Naive thymus-derived CD8-positive, alpha-beta T cell (primary cell): ENCODE results near the gene NME7. TPM values are rescaled to one million over a fixed set of nuclear protein-coding genes. Genes with fewer than 3 reads are reported as not detected.

Source experiments
- ATAC-seq, 2 donors: fragments of 150-1000 bp; cut with Tn5 transposase in 1 of 2; sonication (Bioruptor Pico), chemical (Tn5 transposase) in 1 of 2; 1 replicate in 1 of 2; 2 replicates in 1 of 2; pipeline ENCODE4 v1.10.0; 2021; ENCODE audit warnings: mild to moderate bottlenecking in 2 of 2, moderate library complexity in 2 of 2
- POLR2A ChIA-PET: fragments of 350-600 bp; sonication (Branson Sonifier 250); formaldehyde crosslinking; loops from one replicate; lab custom pipeline; 2021; ENCODE audit warnings: antibody characterized with exemption; lab: Charles Lee
- DNase-seq, 10 donors: peaks; one replicate each; pipeline versions ENCODE4 v3.0.0 to v3.0.0-alpha.2; 2020 to 2022
- H3K27ac Mint-ChIP-seq, 10 donors: one replicate each; pipeline ENCODE4 v1.8.0; 2020 to 2022; ENCODE audit warnings: mild to moderate bottlenecking in 10 of 10, mixed read lengths in 10 of 10, moderate library complexity in 4 of 10, inconsistent platforms in 1 of 10
- H3K27me3 Mint-ChIP-seq, 5 donors: one replicate each; pipeline ENCODE4 v1.8.0; 2021 to 2022; ENCODE audit warnings: mixed read lengths in 5 of 5
- H3K36me3 Mint-ChIP-seq, 3 donors: one replicate each; pipeline ENCODE4 v1.8.0; 2020 to 2022; ENCODE audit warnings: mixed read lengths in 3 of 3, mild to moderate bottlenecking in 2 of 3, inconsistent platforms in 1 of 3
- H3K4me1 Mint-ChIP-seq, 4 donors: one replicate each; pipeline ENCODE4 v1.8.0; 2021 to 2022; ENCODE audit warnings: mixed read lengths in 4 of 4
- H3K4me3 Mint-ChIP-seq, 10 donors: one replicate each; pipeline ENCODE4 v1.8.0; 2020 to 2022; ENCODE audit warnings: mild to moderate bottlenecking in 10 of 10, mixed read lengths in 10 of 10, moderate library complexity in 6 of 10, inconsistent platforms in 1 of 10
- H3K9me3 Mint-ChIP-seq, 9 donors: one replicate each; pipeline ENCODE4 v1.8.0; 2020 to 2022; ENCODE audit warnings: mixed read lengths in 9 of 9, mild to moderate bottlenecking in 3 of 9, inconsistent platforms in 1 of 9, moderate library complexity in 1 of 9
- polyA plus RNA-seq, 3 donors: library from polyadenylated mRNA; unstranded; fragments of 300-500 nt; fragmentation: Illumina TruSeq; gene quantifications; one replicate each; pipeline ENCODE4 v1.2.3, GENCODE V29; 2021
- total RNA-seq, 8 experiments: library from RNA in 2 of 8; stranded (reverse) in 2 of 8; gene quantifications; one replicate each; pipeline ENCODE4 v1.2.3 and lab custom pipeline; 2021 to 2026

Gene NME7
- total and polyA plus RNA-seq, 5 experiments from 2014 or later: 13.2 to 29.9 (median 18.0) TPM

DNA sequence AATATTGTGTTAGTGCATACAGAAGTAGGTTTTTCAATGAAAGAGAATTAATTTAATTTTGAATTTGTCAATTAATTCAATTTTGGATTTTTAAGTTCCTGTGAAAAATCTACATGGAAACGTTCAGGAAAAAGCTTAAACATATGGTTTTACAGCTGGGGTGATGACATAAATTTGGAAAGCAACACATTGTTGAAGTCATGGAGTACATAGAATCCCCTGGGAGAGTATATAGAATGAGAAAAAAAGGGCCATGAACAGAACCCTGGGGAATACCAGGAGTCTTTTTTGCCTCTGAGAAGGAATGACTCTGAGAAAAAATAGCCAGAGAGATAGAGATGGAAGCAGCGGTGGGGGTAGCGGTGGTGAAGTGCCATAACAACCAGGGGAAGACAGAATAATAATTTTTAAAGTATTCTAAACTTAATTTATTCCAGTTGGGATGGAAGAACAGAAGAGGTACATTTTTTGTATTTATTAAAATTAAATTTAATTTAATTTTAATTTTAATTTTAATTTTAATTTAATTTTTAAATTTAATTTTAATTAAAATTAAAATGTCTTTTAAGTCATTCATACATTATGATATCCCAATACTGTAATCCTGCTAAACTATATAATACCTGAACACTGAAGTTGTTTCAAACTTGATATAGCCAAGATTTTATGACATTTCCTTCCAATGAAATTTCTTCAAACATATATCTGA is 48.9 kb downstream of the NME7 start:
- no peak overlapping the region for H3K27ac Mint-ChIP-seq
- no peaks in the 10 kb centered on the region for H3K27me3 Mint-ChIP-seq
- ATAC-seq (no peak), DNase-seq (no peak)
- POLR2A ChIA-PET: no interaction called here
- peaks cover 0 to 18% (median 17%) of the 10 kb centered on the region in 3 donors for H3K36me3 Mint-ChIP-seq
- no peak overlapping the region for H3K4me3 Mint-ChIP-seq
- no peaks in the 10 kb centered on the region for H3K4me1 Mint-ChIP-seq
- no peaks in the 10 kb centered on the region for H3K9me3 Mint-ChIP-seq

DNA sequence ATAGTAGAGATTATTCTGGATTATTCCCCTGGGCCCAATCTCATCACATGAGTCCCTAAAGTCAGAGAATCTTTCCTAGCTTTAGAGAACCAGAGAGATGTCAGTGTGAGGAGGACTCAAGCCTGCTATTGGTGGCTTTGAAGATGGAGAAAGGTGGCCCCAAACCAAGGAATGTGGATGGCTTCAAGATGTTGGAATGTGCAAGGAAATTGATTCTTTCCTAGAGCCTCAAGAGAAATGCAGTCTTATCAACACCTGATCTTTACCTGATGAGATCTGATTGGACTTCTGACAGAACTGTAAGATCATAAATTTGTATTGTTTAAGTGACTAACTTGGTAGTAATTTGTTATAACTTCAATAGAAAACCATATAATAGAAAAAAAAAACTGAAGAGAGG is 51.0 kb downstream of the NME7 start:
- H3K9me3 Mint-ChIP-seq: no peaks in the 10 kb centered on the region

DNA sequence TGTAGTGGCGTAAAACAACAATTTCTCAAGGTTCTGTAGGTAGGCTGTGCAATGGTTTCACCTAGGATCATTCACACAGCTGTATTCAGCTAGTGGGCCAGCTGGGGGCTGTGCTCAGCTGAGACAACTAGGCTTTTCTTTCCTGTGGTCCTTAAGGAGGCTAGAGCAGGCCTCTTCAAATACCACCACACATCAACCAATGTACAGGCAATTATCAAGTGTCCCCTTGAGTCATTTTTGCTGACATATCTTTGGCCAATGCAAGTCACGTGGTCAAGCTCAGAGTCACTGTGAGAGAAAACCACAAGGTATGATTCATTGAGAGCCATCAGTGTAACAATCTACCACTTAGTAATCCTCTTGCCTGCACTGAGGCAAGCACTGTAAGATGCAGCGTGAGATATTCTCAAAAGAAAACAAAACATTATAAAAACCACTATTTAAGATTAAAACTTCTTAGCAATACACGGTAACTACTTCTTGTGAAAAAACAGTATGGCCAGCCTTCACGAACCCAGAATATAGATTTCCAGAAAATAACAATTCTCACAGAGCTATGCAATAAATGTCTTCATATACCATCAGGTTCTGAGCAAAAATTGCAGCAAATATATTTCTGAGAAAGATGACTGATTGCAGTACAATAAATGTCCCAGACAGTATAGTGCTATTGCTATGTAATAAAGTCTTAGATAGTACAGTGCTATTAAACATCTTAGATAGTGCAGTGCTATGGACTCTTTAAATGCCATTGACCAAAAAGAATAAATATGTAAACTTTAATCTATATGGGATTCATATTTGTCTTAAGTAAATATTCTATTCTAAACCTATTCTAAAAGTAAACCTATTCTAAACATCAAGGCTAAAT is 55.3 kb downstream of the NME7 start:
- Mint-ChIP-seq H3K27ac (peak overlapping the region in 3 of 10 donors; percentile 10 to 42 (median 10)), H3K27me3 (no peaks in the 10 kb centered on the region), H3K4me3 (no peak overlapping the region), H3K4me1 (peaks cover 2 to 21% (median 7%) of the 10 kb centered on the region in 4 donors), H3K36me3 (peaks cover 1 to 20% (median 12%) of the 10 kb centered on the region in 3 donors), H3K9me3 (no peaks in the 10 kb centered on the region)
- peak; percentile 29 to 44 for ATAC-seq
- DNase-seq: peak in 2 of 10 donors; percentile 5 to 30
- POLR2A ChIA-PET: no interaction called here

More for the DNA sequence above, 51.0 kb downstream of the NME7 start:
- H3K4me1 Mint-ChIP-seq: peaks cover 0 to 9% (median 1%) of the 10 kb centered on the region in 4 donors
- DNase-seq: no peak
- POLR2A ChIA-PET: no interaction called here
- H3K4me3 Mint-ChIP-seq: no peak overlapping the region
- H3K36me3 Mint-ChIP-seq: peaks cover 0 to 14% (median 8%) of the 10 kb centered on the region in 3 donors
- ATAC-seq: no peak
- H3K27ac Mint-ChIP-seq: peak overlapping the region in 1 of 10 donors; percentile 36
- H3K27me3 Mint-ChIP-seq: no peaks in the 10 kb centered on the region

DNA sequence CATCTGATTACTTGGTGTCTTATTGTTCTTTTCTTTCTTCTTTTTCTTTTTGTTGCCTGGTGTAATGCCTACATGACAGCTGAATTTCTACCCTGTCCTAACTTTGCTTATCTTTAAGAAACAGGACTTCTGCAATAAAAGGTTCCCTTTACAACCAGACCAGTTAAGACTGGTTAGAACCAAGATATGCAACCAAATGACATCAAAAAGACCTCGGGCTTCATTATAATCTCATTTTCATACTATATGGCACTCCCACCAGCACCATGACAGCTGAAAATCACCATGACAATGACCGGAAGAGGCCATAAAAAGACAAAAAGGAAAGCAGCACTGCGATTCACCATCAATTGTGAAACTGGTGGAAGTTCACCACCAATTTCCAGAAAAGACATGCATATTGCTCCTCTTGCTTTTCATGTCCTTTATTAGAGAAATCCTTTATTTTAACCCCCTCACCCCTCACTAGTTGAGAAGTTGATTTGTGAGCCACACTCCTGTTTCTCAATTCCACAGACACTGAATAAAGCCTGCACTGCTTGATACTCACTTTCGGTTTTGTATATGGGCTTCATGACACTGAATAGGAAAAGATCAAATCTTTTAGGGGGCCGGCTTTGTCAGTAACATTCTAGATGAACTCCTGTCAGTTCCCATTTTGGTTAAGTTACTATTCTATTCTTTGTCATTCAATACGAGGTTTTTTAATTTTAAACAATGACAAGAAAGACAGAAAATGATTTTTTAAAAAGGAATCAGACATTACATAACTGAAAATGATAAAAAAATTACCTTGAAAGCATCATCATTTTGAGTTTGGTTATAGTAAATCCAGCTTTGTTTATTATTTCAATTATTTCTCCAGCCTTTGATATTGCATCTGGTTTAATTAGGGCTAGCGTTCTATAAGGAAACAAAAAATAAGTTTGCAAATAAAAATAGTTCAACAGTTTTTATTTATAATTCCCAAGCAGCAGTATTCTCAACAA is 58.1 kb downstream of the NME7 start:
- DNase-seq: peak in 3 of 10 donors; percentile 1 to 17 (median 3)
- Mint-ChIP-seq H3K27me3 (no peaks in the 10 kb centered on the region), H3K9me3 (peaks cover 0 to 16% (median 0%) of the 10 kb centered on the region in 9 donors), H3K36me3 (peaks cover 21 to 39% (median 31%) of the 10 kb centered on the region in 3 donors), H3K4me1 (peaks cover 2 to 21% (median 7%) of the 10 kb centered on the region in 4 donors), H3K4me3 (peak overlapping the region; percentile 7 to 88 (median 74)), H3K27ac (peak overlapping the region in 3 of 10 donors; percentile 4 to 77 (median 44))
- POLR2A ChIA-PET: no interaction called here
- peak in 1 of 2 donors; percentile 59 for ATAC-seq

- POLR2A ChIA-PET: no interaction called here
Measured at GRCh38 chr1:169308313-169309039, 59.1 kb downstream of the NME7 start.

DNA sequence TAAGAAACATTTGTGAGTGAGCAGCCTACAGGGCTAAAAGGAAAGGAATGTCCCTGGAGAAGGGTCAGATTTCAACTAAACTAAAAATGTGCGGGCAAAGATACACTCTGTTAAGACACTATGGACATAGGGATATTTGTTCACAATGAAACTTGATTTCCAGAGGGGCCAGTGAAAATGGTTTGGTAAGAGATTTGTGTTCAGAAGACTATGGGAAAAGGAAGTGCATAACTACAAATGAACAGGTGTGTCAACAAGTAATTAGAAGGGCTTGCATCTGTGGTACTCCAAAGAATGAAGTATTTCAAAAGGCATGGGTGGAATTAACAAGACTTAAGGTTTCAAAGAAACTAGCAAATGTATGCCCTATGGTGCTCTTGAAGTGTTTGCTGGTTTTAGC is 60.4 kb downstream of the NME7 start:
- ATAC-seq (no peak), DNase-seq (no peak)
- Mint-ChIP-seq H3K36me3 (peaks cover 25 to 44% (median 34%) of the 10 kb centered on the region in 3 donors), H3K9me3 (peaks cover 0 to 16% (median 0%) of the 10 kb centered on the region in 9 donors), H3K4me1 (peaks cover 2 to 17% (median 6%) of the 10 kb centered on the region in 4 donors), H3K27me3 (no peaks in the 10 kb centered on the region), H3K4me3 (no peak overlapping the region), H3K27ac (no peak overlapping the region)
- POLR2A ChIA-PET: no interaction called here

More at GRCh38 chr1:169308313-169309039, 59.1 kb downstream of the NME7 start:
- Mint-ChIP-seq H3K4me3 (no peak overlapping the region), H3K27ac (no peak overlapping the region), H3K36me3 (peaks cover 21 to 39% (median 31%) of the 10 kb centered on the region in 3 donors), H3K27me3 (no peaks in the 10 kb centered on the region), H3K9me3 (peaks cover 0 to 16% (median 0%) of the 10 kb centered on the region in 9 donors), H3K4me1 (peaks cover 2 to 21% (median 7%) of the 10 kb centered on the region in 4 donors)
- DNase-seq (no peak), ATAC-seq (no peak)

GRCh38 chr1:169305948-169306347 is 61.6 kb downstream of the NME7 start:
- no peak for ATAC-seq
- POLR2A ChIA-PET: no interaction called here
- no peak for DNase-seq
- H3K9me3 Mint-ChIP-seq: peaks cover 0 to 16% (median 0%) of the 10 kb centered on the region in 9 donors
- no peak overlapping the region for H3K4me3 Mint-ChIP-seq
- peaks cover 25 to 54% (median 47%) of the 10 kb centered on the region in 3 donors for H3K36me3 Mint-ChIP-seq
- H3K27me3 Mint-ChIP-seq: no peaks in the 10 kb centered on the region
- peaks cover 2 to 12% (median 6%) of the 10 kb centered on the region in 4 donors for H3K4me1 Mint-ChIP-seq
- no peak overlapping the region for H3K27ac Mint-ChIP-seq

DNA sequence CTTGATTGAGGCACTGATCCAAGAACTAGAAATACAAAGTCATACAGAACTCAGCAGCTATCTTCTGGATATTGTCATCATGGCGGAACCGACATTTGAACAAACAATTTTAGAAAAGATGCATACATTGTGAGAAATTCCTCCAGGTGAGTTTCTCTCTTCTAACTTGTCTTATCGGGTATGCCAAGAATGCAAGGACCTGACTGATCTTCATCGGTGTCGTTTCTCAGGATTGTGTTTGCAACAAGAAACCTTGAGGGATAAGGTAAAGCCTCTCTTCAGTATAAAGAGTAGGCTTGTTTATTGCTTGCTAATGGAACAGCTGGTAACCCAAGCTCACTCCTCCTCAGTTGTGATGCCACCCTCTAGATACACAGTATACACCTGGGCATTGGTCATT is 62.2 kb downstream of the NME7 start:
- POLR2A ChIA-PET: no interaction called here
- peaks cover 0 to 16% (median 0%) of the 10 kb centered on the region in 9 donors for H3K9me3 Mint-ChIP-seq
- H3K36me3 Mint-ChIP-seq: peaks cover 25 to 54% (median 49%) of the 10 kb centered on the region in 3 donors
- peaks cover 2 to 12% (median 6%) of the 10 kb centered on the region in 4 donors for H3K4me1 Mint-ChIP-seq
- no peaks in the 10 kb centered on the region for H3K27me3 Mint-ChIP-seq
- no peak overlapping the region for H3K27ac Mint-ChIP-seq
- DNase-seq (no peak), ATAC-seq (no peak)
- no peak overlapping the region for H3K4me3 Mint-ChIP-seq

DNA sequence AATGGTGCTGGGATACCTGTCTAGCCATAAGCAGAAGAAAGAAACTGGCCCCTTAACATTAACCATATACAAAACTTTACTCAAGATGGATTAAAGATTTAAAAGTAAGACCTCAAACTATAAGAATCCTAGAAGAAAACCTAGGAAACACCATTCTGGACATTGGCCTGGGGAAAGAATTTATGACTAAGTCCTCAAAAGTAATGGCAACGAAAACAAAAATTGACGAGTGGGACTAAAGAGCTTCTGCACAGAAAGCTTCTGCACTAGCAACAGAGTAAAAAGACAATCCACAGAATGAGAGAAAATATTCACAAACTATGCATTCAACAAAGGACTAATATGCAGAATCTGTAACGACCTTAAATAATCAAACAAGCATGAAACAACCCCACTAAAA is 66.7 kb downstream of the NME7 start:
- peaks cover 14 to 45% (median 41%) of the 10 kb centered on the region in 3 donors for H3K36me3 Mint-ChIP-seq
- no peak for ATAC-seq
- no peak for DNase-seq
- no peak overlapping the region for H3K27ac Mint-ChIP-seq
- POLR2A ChIA-PET: no interaction called here
- H3K27me3 Mint-ChIP-seq: no peaks in the 10 kb centered on the region
- no peak overlapping the region for H3K4me3 Mint-ChIP-seq
- H3K4me1 Mint-ChIP-seq: peaks cover 0 to 6% (median 4%) of the 10 kb centered on the region in 4 donors
- peaks cover 0 to 5% (median 0%) of the 10 kb centered on the region in 9 donors for H3K9me3 Mint-ChIP-seq

DNA sequence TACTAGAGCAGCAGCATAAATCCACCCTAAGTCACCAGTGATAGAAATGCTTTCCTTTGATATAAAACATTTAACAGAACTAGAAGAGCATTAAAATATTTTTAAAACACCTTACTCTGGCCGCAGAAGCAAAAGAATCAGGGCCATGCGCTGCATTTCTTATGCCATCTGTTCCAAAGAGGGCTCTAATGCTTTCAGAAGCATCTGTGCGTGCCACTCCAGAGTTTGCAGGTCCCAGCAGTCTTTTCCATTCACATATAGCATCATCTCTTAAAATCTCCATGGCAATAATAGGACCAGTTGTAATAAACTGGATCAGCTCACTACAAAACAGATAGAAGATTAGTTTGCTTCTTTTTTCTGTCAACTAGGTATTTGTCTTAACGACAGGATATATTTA is 69.2 kb downstream of the NME7 start:
- ATAC-seq (no peak), DNase-seq (no peak)
- Mint-ChIP-seq H3K36me3 (peaks cover 11 to 49% (median 39%) of the 10 kb centered on the region in 3 donors), H3K4me1 (peaks cover 4 to 8% (median 6%) of the 10 kb centered on the region in 4 donors), H3K27me3 (no peaks in the 10 kb centered on the region), H3K9me3 (no peaks in the 10 kb centered on the region), H3K27ac (no peak overlapping the region), H3K4me3 (no peak overlapping the region)
- POLR2A ChIA-PET: no interaction called here

GRCh38 chr1:169295846-169296245 is 71.8 kb downstream of the NME7 start:
- Mint-ChIP-seq H3K36me3 (peaks cover 9 to 45% (median 41%) of the 10 kb centered on the region in 3 donors), H3K27ac (no peak overlapping the region), H3K4me1 (peaks cover 4 to 8% (median 6%) of the 10 kb centered on the region in 4 donors), H3K4me3 (no peak overlapping the region), H3K9me3 (no peaks in the 10 kb centered on the region), H3K27me3 (no peaks in the 10 kb centered on the region)
- POLR2A ChIA-PET: no interaction called here
- ATAC-seq: no peak
- DNase-seq: no peak
